K562 (cell line): ENCODE measurements around the gene SPIRE1. TPM values are rescaled to one million over a fixed set of nuclear protein-coding genes. Genes with fewer than 3 reads are reported as not detected.
A peak's percentile ranks its signal among the peaks of the same experiment; 100 is the strongest.

Experiments
- ATF6 ChIP-seq: sonication (generic); formaldehyde crosslinking; IDR thresholded peaks from 2 replicates; pipeline ENCODE4 v1.4.0; 2020; ENCODE audit warnings: mild to moderate bottlenecking, missing genetic modification reagents
- DNMT1 ChIP-seq: fragments of 450-650 bp; IDR thresholded peaks from 2 replicates; pipeline ENCODE4 v1.6.1; 2016; ENCODE audit warnings: antibody characterized with exemption, mild to moderate bottlenecking
- ELF2 ChIP-seq: fragments of 250-450 bp; sonication (Bioruptor Pico); IDR thresholded peaks from 2 replicates; pipeline ENCODE4 v1.5.0; 2021; ENCODE audit warnings: mild to moderate bottlenecking
- HBP1 ChIP-seq: fragments of 450-650 bp; formaldehyde crosslinking; IDR thresholded peaks from 2 replicates; pipeline ENCODE4 v1.4.0; 2022; ENCODE audit warnings: missing genetic modification characterization
- KHSRP ChIP-seq: fragments of 450-650 bp; IDR thresholded peaks from 2 replicates; pipeline ENCODE4 v1.6.1; 2017
- MAZ ChIP-seq, 2 experiments: fragments of 450-650 bp in 1 of 2; sonication (generic) in 1 of 2; formaldehyde crosslinking; IDR thresholded peaks in 1 of 2; conservative IDR thresholded peaks in 1 of 2; 2 replicates each; pipeline versions ENCODE4 v1.4.0 to v1.5.0; 2020; ENCODE audit warnings: mild to moderate bottlenecking in 1 of 2, missing genetic modification reagents in 1 of 2
- MBD2 ChIP-seq: sonication (generic); IDR thresholded peaks from 2 replicates; pipeline ENCODE4 v1.6.1; 2016; ENCODE audit warnings: low read depth, borderline replicate concordance
- MTA3 ChIP-seq: fragments of 450-650 bp; formaldehyde crosslinking; IDR thresholded peaks from 2 replicates; pipeline ENCODE4 v1.6.1; 2017; ENCODE audit warnings: mild to moderate bottlenecking, borderline replicate concordance
- NCOA6 ChIP-seq: fragments of 450-650 bp; IDR thresholded peaks from 2 replicates; pipeline ENCODE4 v1.6.1; 2017; ENCODE audit warnings: mild to moderate bottlenecking
- NFE2 ChIP-seq: IDR thresholded peaks from 2 replicates; pipeline ENCODE4 v1.6.1; 2014; ENCODE audit warnings: antibody characterized with exemption, low read depth
- POLR2B ChIP-seq: fragments of 450-650 bp; IDR thresholded peaks from 2 replicates; pipeline ENCODE4 v1.6.1; 2018; ENCODE audit warnings: low read depth; ENCODE audit not compliant: partially characterized antibody
- SAP30 ChIP-seq: fragments of 200-600 bp; sonication (generic); IDR thresholded peaks from 2 replicates; pipeline ENCODE4 v1.6.1; 2012; ENCODE audit warnings: borderline replicate concordance, low read depth, mild to moderate bottlenecking, moderate library complexity, low read length, control low read depth, inconsistent platforms; ENCODE audit not compliant: insufficient read depth, poor library complexity, severe bottlenecking
- TAL1 ChIP-seq: fragments of 450-650 bp; IDR thresholded peaks from 2 replicates; pipeline ENCODE4 v1.6.1; 2016; ENCODE audit warnings: mild to moderate bottlenecking
- TCF7 ChIP-seq: sonication (generic); IDR thresholded peaks from 2 replicates; pipeline ENCODE4 v1.6.1; 2016; ENCODE audit warnings: antibody characterized with exemption, borderline replicate concordance
- ZKSCAN8 ChIP-seq: fragments of 200-800 bp; sonication (Bioruptor generic); IDR thresholded peaks from 2 replicates; pipeline ENCODE4 v1.6.1; 2016; ENCODE audit warnings: missing genetic modification characterization, missing compliant biosample characterization
- ZNF408 ChIP-seq: fragments of 250-450 bp; sonication (Bioruptor Pico); IDR thresholded peaks from 2 replicates; pipeline ENCODE4 v1.4.0; 2020; ENCODE audit warnings: low read depth, mild to moderate bottlenecking, moderate library complexity
- ZNF449 ChIP-seq: fragments of 250-450 bp; sonication (Bioruptor Pico); IDR thresholded peaks from 2 replicates; pipeline ENCODE4 v1.8.0; 2022; ENCODE audit warnings: moderate library complexity, mild to moderate bottlenecking, inconsistent platforms
- ZNF589 ChIP-seq: fragments of 200-800 bp; sonication (Bioruptor generic); IDR thresholded peaks from 2 replicates; pipeline ENCODE4 v1.6.1; 2016; ENCODE audit warnings: low read depth, missing genetic modification characterization, missing compliant biosample characterization
- polyA plus RNA-seq, 8 experiments: library from polyadenylated mRNA; depleted of rRNA in 4 of 8; stranded (reverse) in 5 of 8; unstranded in 3 of 8; fragments of >200 nt; fragmentation: Nextera tagmentation in 2 of 8; fragmentation: Illumina TruSeq in 1 of 8; extraction: Ambion mirVana in 2 of 8; extraction: Trizol in 1 of 8; gene quantifications; 2 replicates each; pipeline versions ENCODE4 v1.2.1 to v1.2.3, GENCODE V29; 2011 to 2014; ENCODE audit warnings: inconsistent platforms in 1 of 8, missing spikeins in 1 of 8
- total RNA-seq, 7 experiments: library from RNA; depleted of rRNA in 6 of 7; stranded (reverse); fragments of >200 nt in 6 of 7; fragmentation: Illumina TruSeq in 2 of 7; extraction: Trizol in 2 of 7; gene quantifications; 2 replicates each; pipeline versions ENCODE4 v1.2.1 to v1.2.3, GENCODE V29; 2011 to 2021; ENCODE audit warnings: low replicate concordance in 1 of 7
- TF ChIP-seq, protein P1 (sequence below): fragments of 250-450 bp; sonication (Bioruptor Pico); IDR thresholded peaks from 2 replicates; pipeline ENCODE4 v1.8.0; 2021; ENCODE audit warnings: mild to moderate bottlenecking, moderate library complexity

SPIRE1 gene
- total and polyA plus RNA-seq, 9 of the 15 experiments (the other 6 are each of a cell fraction or from before 2014, with no cell fraction given): 2.9 to 14.0 (median 10.2) TPM

DNA sequence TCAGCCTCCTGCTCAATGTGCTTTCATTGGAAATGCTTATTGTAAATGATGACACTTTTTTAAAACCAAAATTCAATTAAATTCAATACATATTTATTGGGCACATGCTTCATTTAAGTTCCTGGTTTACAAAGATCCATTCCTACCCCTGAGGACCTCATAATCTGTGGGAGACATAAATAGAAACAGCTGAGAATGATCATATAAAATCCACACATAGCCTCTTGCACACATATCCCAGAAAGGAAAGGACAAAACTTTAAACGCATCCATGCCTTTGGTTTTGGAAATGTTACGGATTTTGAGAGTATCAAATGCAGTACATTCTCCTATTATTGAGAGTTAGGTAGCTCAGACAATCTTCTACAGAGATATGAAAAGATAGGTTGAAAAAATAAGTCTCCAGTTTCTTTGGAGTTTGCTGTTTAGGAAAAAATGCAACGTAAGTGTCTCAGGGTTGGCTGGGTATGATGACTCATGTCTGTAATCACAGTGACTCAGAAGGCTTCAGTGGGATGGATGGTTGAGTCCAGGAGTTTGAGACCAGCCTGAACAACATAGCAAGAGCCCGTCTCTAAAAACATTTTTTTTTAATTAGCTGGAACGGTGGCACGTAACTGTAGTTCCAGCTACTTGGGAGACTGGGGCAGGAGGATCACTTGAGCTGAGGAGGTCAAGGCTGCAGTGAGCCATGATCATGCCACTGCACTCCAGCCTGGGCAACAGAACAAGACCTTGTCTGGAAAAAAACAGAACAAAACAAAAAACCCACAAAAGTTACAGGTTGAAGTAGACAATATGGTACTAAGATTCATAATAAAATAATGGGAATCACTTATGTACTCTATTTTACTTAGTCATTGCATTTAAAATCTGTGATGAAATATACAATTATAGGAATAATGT is 254.1 kb downstream of the SPIRE1 start (continued):
- TF ChIP-seq ZNF589 (CRISPR knock-in tag): no peak
- TF ChIP-seq NFE2: peak; percentile 91
- no peak for TF ChIP-seq ZNF449 (CRISPR knock-in tag)
- TF ChIP-seq DNMT1: no peak
- TF ChIP-seq KHSRP: no peak
- no peak for TF ChIP-seq MBD2
- TF ChIP-seq POLR2B: peak; percentile 19
- no peak for TF ChIP-seq MTA3
- no peak for TF ChIP-seq ZKSCAN8
- no peak for TF ChIP-seq MAZ (CRISPR knock-in tag; conservative IDR thresholded peaks at IDR 0.05 in 1 of 2, IDR thresholded peaks at IDR 0.05 in 1 of 2)
- TF ChIP-seq, protein P1, sequence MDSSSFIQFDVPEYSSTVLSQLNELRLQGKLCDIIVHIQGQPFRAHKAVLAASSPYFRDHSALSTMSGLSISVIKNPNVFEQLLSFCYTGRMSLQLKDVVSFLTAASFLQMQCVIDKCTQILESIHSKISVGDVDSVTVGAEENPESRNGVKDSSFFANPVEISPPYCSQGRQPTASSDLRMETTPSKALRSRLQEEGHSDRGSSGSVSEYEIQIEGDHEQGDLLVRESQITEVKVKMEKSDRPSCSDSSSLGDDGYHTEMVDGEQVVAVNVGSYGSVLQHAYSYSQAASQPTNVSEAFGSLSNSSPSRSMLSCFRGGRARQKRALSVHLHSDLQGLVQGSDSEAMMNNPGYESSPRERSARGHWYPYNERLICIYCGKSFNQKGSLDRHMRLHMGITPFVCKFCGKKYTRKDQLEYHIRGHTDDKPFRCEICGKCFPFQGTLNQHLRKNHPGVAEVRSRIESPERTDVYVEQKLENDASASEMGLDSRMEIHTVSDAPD (CRISPR knock-in tag): no peak
- TF ChIP-seq ATF6 (CRISPR knock-in tag): no peak
- TF ChIP-seq TAL1: no peak
- no peak for TF ChIP-seq HBP1 (CRISPR knock-in tag)
- TF ChIP-seq TCF7: no peak
- no peak for TF ChIP-seq ELF2
- no peak for TF ChIP-seq ZNF408 (CRISPR knock-in tag)
- no peak for TF ChIP-seq NCOA6
- no peak for TF ChIP-seq SAP30
